ENCODE results near the gene KLC1. TPM values are rescaled to one million over a fixed set of nuclear protein-coding genes. Genes with fewer than 3 reads are reported as not detected.

The KLC1 gene
- total and polyA plus RNA-seq, 2 donors (not counting 1 experiment from before 2014, with no cell fraction given) = 102 to 243 TPM

DNA sequence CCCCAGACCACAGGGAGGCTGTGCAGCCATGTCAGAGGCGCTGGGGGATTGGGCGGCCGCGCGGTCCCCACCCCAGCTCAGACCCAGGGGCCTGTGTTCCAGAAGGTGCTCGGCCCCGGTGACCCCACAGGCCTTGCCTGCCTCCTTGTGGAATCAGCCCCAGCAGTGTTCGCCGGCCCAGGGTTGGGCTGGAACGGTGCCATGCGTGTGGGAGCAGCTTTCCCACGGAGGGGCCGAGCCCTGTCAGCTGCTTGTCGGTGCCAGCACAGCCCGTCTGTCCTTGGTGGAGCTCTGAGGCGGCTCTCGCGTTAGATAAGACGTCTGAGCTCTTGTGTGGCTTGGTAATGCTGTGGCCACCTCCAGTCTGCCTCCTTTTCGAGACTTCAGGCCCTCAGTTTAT lies 95.1 kb downstream of the KLC1 start:
- no peak overlapping the region for H3K27ac ChIP-seq (ENCODE audit: low read length in 2 of 2)
- H3K27me3 Mint-ChIP-seq = no peaks in the 10 kb centered on the region
- H3K9ac ChIP-seq (ENCODE audit: low read length) = no peak overlapping the region
- WGBS (ENCODE audit: insufficient coverage) = 83% methylated on average over 18 of the region's 20 CpGs
- no peak overlapping the region for H3K27ac Mint-ChIP-seq
- ChIA-PET POLR2A (no interaction called here), CTCF (no interaction called here)
- no peaks in the 10 kb centered on the region for H3K27me3 ChIP-seq (replicated peaks in 1 of 4; ENCODE audit: control extremely low read depth in 1 of 4, control insufficient read depth in 3 of 4, insufficient read depth in 4 of 4, low read length in 3 of 4)
- intact Hi-C loops (cut with micrococcal nuclease) = no loop called here
- no peak overlapping the region for H3K4me3 Mint-ChIP-seq
- H2AFZ ChIP-seq (ENCODE audit: insufficient read depth, low read depth, low read length, poor library complexity, severe bottlenecking) = no peak overlapping the region
- H3K4me1 ChIP-seq (ENCODE audit: control insufficient read depth in 2 of 2, insufficient read depth in 2 of 2, low read length in 2 of 2) = no peaks in the 10 kb centered on the region
- no peaks in the 10 kb centered on the region for H3K9me3 Mint-ChIP-seq (ENCODE audit: insufficient read depth)
- peaks cover 0 to 5% of the 10 kb centered on the region in 2 experiments for H3K36me3 ChIP-seq (replicated peaks in 1 of 2; ENCODE audit: control extremely low read depth in 1 of 2, control insufficient read depth in 1 of 2, extremely low read depth in 1 of 2, insufficient read depth in 2 of 2, low read length in 1 of 2)
- ATAC-seq (ENCODE audit: low read depth) (no peak), DNase-seq (no peak)
- TF ChIP-seq, protein P1, sequence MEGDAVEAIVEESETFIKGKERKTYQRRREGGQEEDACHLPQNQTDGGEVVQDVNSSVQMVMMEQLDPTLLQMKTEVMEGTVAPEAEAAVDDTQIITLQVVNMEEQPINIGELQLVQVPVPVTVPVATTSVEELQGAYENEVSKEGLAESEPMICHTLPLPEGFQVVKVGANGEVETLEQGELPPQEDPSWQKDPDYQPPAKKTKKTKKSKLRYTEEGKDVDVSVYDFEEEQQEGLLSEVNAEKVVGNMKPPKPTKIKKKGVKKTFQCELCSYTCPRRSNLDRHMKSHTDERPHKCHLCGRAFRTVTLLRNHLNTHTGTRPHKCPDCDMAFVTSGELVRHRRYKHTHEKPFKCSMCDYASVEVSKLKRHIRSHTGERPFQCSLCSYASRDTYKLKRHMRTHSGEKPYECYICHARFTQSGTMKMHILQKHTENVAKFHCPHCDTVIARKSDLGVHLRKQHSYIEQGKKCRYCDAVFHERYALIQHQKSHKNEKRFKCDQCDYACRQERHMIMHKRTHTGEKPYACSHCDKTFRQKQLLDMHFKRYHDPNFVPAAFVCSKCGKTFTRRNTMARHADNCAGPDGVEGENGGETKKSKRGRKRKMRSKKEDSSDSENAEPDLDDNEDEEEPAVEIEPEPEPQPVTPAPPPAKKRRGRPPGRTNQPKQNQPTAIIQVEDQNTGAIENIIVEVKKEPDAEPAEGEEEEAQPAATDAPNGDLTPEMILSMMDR (IDR thresholded peaks at IDR 0.05) = no peak
- TF ChIP-seq EZH2 (IDR thresholded peaks at IDR 0.05; ENCODE audit: borderline replicate concordance, insufficient read depth, low read depth, low read length, poor library complexity, severe bottlenecking) = no peak
- no peak overlapping the region for H3K4me3 ChIP-seq (ENCODE audit: control extremely low read depth in 1 of 5, extremely low read depth in 1 of 5, insufficient read depth in 1 of 5, low read depth in 2 of 5, low read length in 4 of 5)
- no peaks in the 10 kb centered on the region for H3K9me3 ChIP-seq (ENCODE audit: control extremely low read depth in 1 of 3, control insufficient read depth in 2 of 3, insufficient read depth in 1 of 3, low read length in 2 of 3)
- peaks cover 19% of the 10 kb centered on the region for H4K20me1 ChIP-seq (ENCODE audit: control insufficient read depth, insufficient read depth, low read length, poor library complexity, severe bottlenecking)
- peaks cover 4% of the 10 kb centered on the region for H3K4me1 Mint-ChIP-seq
- peaks cover 10% of the 10 kb centered on the region for H3K79me2 ChIP-seq (ENCODE audit: control insufficient read depth, insufficient read depth, low read length)
- H3K4me2 ChIP-seq (replicated peaks; ENCODE audit: low read depth, low read length, poor library complexity, severe bottlenecking) = no peak overlapping the region

DNA sequence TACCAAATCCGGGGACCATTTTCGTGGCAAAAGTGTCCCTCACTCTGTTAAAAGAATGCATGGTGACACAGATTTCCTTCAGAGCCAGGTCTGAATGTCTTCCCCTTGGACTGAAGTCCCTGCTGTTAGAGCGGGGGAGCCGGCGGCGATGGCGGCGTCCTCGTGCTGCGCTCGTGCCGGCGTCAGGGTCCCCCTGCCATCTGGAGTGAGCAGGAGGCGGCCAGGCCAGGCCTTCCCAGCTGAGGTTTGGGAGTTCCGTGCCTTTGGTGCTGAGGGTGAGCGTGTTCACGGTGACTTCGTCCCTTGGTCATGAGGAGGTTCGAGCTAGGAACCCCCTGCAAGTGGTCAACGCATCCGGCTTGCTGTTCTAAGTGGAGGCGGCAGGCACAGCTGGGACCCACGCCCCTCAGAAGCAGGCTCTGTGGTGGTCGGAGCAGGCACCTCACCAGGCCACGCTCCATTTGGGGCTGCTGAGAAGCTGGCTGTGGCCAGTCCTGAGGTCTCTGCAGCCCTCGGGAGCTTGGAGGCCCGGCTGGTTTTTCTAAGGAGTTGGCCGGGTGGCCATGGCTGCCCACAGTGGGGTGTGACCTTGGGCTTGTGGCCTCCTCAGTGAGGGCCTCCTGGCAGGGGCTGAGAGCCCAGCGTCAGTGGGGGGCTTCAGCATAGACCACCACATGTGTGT lies 96.1 kb downstream of the KLC1 start:
- 97% methylated on average over 29 of the region's 29 CpGs for WGBS (ENCODE audit: insufficient coverage)
- Histone ChIP-seq H3K9me3 (ENCODE audit: control extremely low read depth in 1 of 3, control insufficient read depth in 2 of 3, insufficient read depth in 1 of 3, low read length in 2 of 3) (no peaks in the 10 kb centered on the region), H2AFZ (ENCODE audit: insufficient read depth, low read depth, low read length, poor library complexity, severe bottlenecking) (no peak overlapping the region), H3K79me2 (ENCODE audit: control insufficient read depth, insufficient read depth, low read length) (peaks cover 10% of the 10 kb centered on the region), H4K20me1 (ENCODE audit: control insufficient read depth, insufficient read depth, low read length, poor library complexity, severe bottlenecking) (peaks cover 13% of the 10 kb centered on the region), H3K4me3 (ENCODE audit: control extremely low read depth in 1 of 5, extremely low read depth in 1 of 5, insufficient read depth in 1 of 5, low read depth in 2 of 5, low read length in 4 of 5) (no peak overlapping the region), H3K27me3 (replicated peaks in 1 of 4; ENCODE audit: control extremely low read depth in 1 of 4, control insufficient read depth in 3 of 4, insufficient read depth in 4 of 4, low read length in 3 of 4) (no peaks in the 10 kb centered on the region), H3K4me1 (ENCODE audit: control insufficient read depth in 2 of 2, insufficient read depth in 2 of 2, low read length in 2 of 2) (no peaks in the 10 kb centered on the region), H3K36me3 (replicated peaks in 1 of 2; ENCODE audit: control extremely low read depth in 1 of 2, control insufficient read depth in 1 of 2, extremely low read depth in 1 of 2, insufficient read depth in 2 of 2, low read length in 1 of 2) (peaks cover 0 to 8% of the 10 kb centered on the region in 2 experiments), H3K4me2 (replicated peaks; ENCODE audit: low read depth, low read length, poor library complexity, severe bottlenecking) (no peak overlapping the region), H3K9ac (ENCODE audit: low read length) (no peak overlapping the region), H3K27ac (ENCODE audit: low read length in 2 of 2) (no peak overlapping the region)
- TF ChIP-seq EZH2 (IDR thresholded peaks at IDR 0.05; ENCODE audit: borderline replicate concordance, insufficient read depth, low read depth, low read length, poor library complexity, severe bottlenecking) = no peak
- TF ChIP-seq, protein P1 (IDR thresholded peaks at IDR 0.05) = no peak
- CTCF ChIA-PET = no interaction called here
- Mint-ChIP-seq H3K4me1 (peaks cover under 1% of the 10 kb centered on the region), H3K27ac (no peak overlapping the region), H3K9me3 (ENCODE audit: insufficient read depth) (no peaks in the 10 kb centered on the region), H3K27me3 (no peaks in the 10 kb centered on the region), H3K4me3 (no peak overlapping the region)
- POLR2A ChIA-PET = no interaction called here
- ATAC-seq (ENCODE audit: low read depth) = no peak
- no peak for DNase-seq
- intact Hi-C loops (cut with micrococcal nuclease) = no loop called here

Measured in B cell (primary cell).